Activated CD8-positive, alpha-beta T cell treated with anti-CD3 and anti-CD28 coated beads for 36 hours (primary cell): ENCODE results near the gene MAGI2. TPM values are rescaled to one million over a fixed set of nuclear protein-coding genes. Genes with fewer than 3 reads are reported as not detected.

Experiments used
- ATAC-seq: fragments of 200-7000 bp; cut with Tn5 transposase; one replicate; pipeline ENCODE4 v1.10.0; 2021; ENCODE audit warnings: mild to moderate bottlenecking, moderate library complexity
- CTCF ChIA-PET: fragments of 350-600 bp; sonication (Branson Sonifier 250); formaldehyde crosslinking; loops from one replicate; lab custom pipeline; 2021; ENCODE audit warnings: antibody characterized with exemption; lab: Charles Lee
- POLR2A ChIA-PET: fragments of 350-600 bp; sonication (Branson Sonifier 250); formaldehyde crosslinking; loops from one replicate; lab custom pipeline; 2021; ENCODE audit warnings: antibody characterized with exemption; lab: Charles Lee
- DNase-seq: peaks from one replicate; pipeline ENCODE4 v3.0.0-alpha.2; 2020
- H3K27ac Mint-ChIP-seq: one replicate; pipeline ENCODE4 v1.8.0; 2021; ENCODE audit warnings: mild to moderate bottlenecking, mixed read lengths
- H3K27me3 Mint-ChIP-seq: one replicate; pipeline ENCODE4 v1.8.0; 2021; ENCODE audit warnings: mixed read lengths
- H3K36me3 Mint-ChIP-seq: one replicate; pipeline ENCODE4 v1.8.0; 2021; ENCODE audit warnings: low read depth, mixed read lengths
- H3K4me1 Mint-ChIP-seq: one replicate; pipeline ENCODE4 v1.8.0; 2021; ENCODE audit warnings: low read depth, mixed read lengths
- H3K4me3 Mint-ChIP-seq: one replicate; pipeline ENCODE4 v1.8.0; 2021; ENCODE audit warnings: mild to moderate bottlenecking, moderate library complexity, mixed read lengths
- H3K9me3 Mint-ChIP-seq: one replicate; pipeline ENCODE4 v1.8.0; 2021; ENCODE audit warnings: mixed read lengths
- CTCF ChIP-seq: fragments of 200-600 bp; IDR thresholded peaks from one replicate; pipeline ENCODE4 v1.8.0; 2022; ENCODE audit warnings: antibody characterized with exemption, mild to moderate bottlenecking
- intact Hi-C: fragments of 100-400 bp; cut with micrococcal nuclease; formaldehyde crosslinking; loops from one replicate; pipeline ENCODE4 v1.10.0; 2022
- total RNA-seq, 2 experiments: library from RNA; stranded (reverse); gene quantifications; one replicate each; pipeline ENCODE4 v1.2.3, GENCODE V29; 2021

Gene MAGI2
- total RNA-seq, 2 experiments from 2014 or later = 0.04 to 0.09 TPM

GRCh38 chr7:77993838-77994237 is 1459.6 kb downstream of the MAGI2 start:
- ATAC-seq (no peak), DNase-seq (no peak)
- H3K9me3 Mint-ChIP-seq = no peaks in the 10 kb centered on the region
- TF ChIP-seq CTCF = no peak
- no peaks in the 10 kb centered on the region for H3K27me3 Mint-ChIP-seq
- no peak overlapping the region for H3K4me3 Mint-ChIP-seq
- no peak overlapping the region for H3K27ac Mint-ChIP-seq
- intact Hi-C loops = no loop called here
- no peaks in the 10 kb centered on the region for H3K36me3 Mint-ChIP-seq
- ChIA-PET POLR2A (no interaction called here), CTCF (interaction anchor here (1.4 kb wide), 1 partner anchor 26 kb away, joined by 4 read pairs; no protein-coding TSS in a partner anchor)
- H3K4me1 Mint-ChIP-seq = no peaks in the 10 kb centered on the region

GRCh38 chr7:77991656-77992055 is 1461.8 kb downstream of the MAGI2 start:
- intact Hi-C loops = no loop called here
- ChIA-PET CTCF (interaction anchor here (2.1 kb wide), 1 partner anchor 340 kb away, joined by 7 read pairs; no protein-coding TSS in a partner anchor), POLR2A (no interaction called here)
- Mint-ChIP-seq H3K27ac (no peak overlapping the region), H3K27me3 (no peaks in the 10 kb centered on the region), H3K36me3 (no peaks in the 10 kb centered on the region), H3K4me1 (no peaks in the 10 kb centered on the region), H3K9me3 (no peaks in the 10 kb centered on the region), H3K4me3 (no peak overlapping the region)
- no peak for DNase-seq
- no peak for ATAC-seq
- TF ChIP-seq CTCF = no peak

GRCh38 chr7:77989981-77990566 is 1463.4 kb downstream of the MAGI2 start:
- POLR2A ChIA-PET = no interaction called here
- peaks cover 3% of the 10 kb centered on the region for H3K27me3 Mint-ChIP-seq
- peak; percentile 38 for DNase-seq

GRCh38 chr7:77985974-77986339 is 1467.5 kb downstream of the MAGI2 start:
- intact Hi-C loops = no loop called here
- H3K9me3 Mint-ChIP-seq = no peaks in the 10 kb centered on the region
- ChIA-PET CTCF (no interaction called here), POLR2A (no interaction called here)
- H3K27ac Mint-ChIP-seq = no peak overlapping the region
- no peaks in the 10 kb centered on the region for H3K36me3 Mint-ChIP-seq
- no peak for DNase-seq
- no peaks in the 10 kb centered on the region for H3K4me1 Mint-ChIP-seq
- H3K4me3 Mint-ChIP-seq = no peak overlapping the region
- TF ChIP-seq CTCF = no peak
- ATAC-seq = no peak
- peaks cover 7% of the 10 kb centered on the region for H3K27me3 Mint-ChIP-seq

More at GRCh38 chr7:77989981-77990566, 1463.4 kb downstream of the MAGI2 start:
- H3K9me3 Mint-ChIP-seq = no peaks in the 10 kb centered on the region
- TF ChIP-seq CTCF = no peak
- no peaks in the 10 kb centered on the region for H3K4me1 Mint-ChIP-seq
- H3K36me3 Mint-ChIP-seq = no peaks in the 10 kb centered on the region
- intact Hi-C loops = no loop called here
- H3K27ac Mint-ChIP-seq = no peak overlapping the region
- CTCF ChIA-PET = interaction anchor here (0.7 to 2.1 kb wide), 8 partner anchors 16 to 339 kb away, joined by 3 to 7 read pairs (median 3); no protein-coding TSS in a partner anchor
- no peak for ATAC-seq
- no peak overlapping the region for H3K4me3 Mint-ChIP-seq

- Mint-ChIP-seq H3K36me3 (no peaks in the 10 kb centered on the region), H3K27ac (no peak overlapping the region), H3K4me3 (no peak overlapping the region), H3K27me3 (peaks cover 10% of the 10 kb centered on the region), H3K4me1 (no peaks in the 10 kb centered on the region), H3K9me3 (no peaks in the 10 kb centered on the region)
- no peak for ATAC-seq
- ChIA-PET CTCF (no interaction called here), POLR2A (no interaction called here)
- TF ChIP-seq CTCF = no peak
- intact Hi-C loops = no loop called here
- no peak for DNase-seq
Measured at GRCh38 chr7:77985232-77985973, 1468.1 kb downstream of the MAGI2 start.
